NOMO-1 treated with DMSO at 0.1 percent for 48 hours (cell line): ENCODE results near the gene ATP2A2.
"Not testable (repeated sequence)": the region's sequence is repeated elsewhere in the genome, so short reads cannot be mapped to it uniquely, and the experiment has no call there.

Experiments
- DNase-seq: peaks from one replicate; lab custom pipeline; 2025; ENCODE audit not compliant: unreplicated experiment; lab: John Stamatoyannopoulos, UW

The ATP2A2 gene

DNA sequence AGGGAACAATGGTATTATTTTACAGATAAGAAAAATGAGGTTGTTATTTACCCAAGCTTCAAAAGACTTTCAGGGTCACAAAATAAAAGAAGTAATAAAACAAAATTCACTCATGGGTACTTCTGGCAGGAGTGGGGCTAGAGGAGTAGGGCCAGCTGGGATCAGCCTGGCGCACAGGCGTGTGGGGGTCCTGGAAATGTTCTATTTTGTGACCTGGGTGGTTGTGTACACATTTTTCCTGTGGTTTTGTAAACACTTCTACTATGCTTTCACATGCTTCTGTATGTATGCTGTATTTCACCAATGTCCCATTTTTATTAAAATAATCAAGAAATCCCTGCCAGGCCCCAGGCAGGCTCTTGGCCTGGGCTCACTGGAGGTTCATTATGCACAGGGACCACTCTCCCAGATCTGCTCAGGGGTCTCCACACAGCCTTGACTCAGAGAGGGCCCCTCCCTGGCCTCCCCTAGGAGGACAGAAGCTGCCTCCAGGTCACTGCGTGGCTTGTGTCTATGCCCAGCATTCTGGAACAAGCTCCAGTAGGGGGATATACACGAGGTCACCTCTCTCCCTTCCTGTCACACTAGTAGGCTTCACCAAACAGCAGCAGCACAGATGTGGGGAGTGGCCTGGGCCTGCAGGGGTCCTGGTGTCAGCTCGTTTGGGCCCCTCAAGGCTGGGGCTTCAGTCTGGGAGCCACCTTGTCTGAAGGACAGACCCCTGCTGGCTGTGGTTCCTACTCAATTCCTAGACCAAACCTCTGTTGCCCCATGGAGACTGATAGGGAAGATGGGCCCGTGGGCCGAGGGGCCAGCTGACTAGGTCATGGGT, 84.7 kb downstream of the ATP2A2 start:
- no peak for DNase-seq

DNA sequence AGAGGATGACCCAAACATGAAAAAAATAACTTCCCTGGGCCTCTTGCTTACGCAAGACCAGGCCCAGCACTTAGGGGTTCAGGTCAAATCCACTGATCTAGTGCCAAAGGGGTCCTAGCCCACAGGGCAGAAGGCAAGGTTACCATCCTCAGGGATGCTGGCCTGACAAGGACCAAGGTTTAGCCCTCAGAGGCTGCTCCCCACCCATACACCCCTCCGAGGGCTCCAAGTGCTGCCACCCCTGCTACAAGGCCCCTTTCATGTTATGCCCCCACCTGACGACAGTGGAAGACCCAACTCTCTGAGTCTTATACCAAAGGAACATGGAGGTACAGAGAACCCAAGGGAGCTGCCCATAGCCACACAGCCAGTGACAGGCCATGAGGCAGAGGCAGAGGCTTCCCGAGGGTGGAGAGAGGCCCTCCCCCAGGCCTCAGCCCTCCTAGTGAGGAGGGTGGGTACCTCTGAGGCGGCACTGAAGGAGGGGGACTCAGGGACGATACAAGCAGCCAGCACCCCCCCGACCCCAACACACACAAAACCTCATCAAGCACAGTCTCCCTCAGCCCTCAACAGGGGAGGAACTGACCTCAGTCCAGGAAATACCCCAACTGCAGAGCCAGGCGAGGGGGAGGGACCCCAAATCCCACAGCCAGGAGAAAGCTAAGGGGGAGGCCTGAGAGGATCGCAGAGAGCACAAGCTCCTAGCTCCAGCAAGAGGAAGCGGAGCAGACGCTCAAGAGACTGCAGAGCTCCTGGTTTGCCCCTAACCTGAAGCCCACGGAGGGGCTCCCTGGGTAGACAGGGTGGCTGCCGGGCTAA, 85.5 kb downstream of the ATP2A2 start:
- no peak for DNase-seq

DNA sequence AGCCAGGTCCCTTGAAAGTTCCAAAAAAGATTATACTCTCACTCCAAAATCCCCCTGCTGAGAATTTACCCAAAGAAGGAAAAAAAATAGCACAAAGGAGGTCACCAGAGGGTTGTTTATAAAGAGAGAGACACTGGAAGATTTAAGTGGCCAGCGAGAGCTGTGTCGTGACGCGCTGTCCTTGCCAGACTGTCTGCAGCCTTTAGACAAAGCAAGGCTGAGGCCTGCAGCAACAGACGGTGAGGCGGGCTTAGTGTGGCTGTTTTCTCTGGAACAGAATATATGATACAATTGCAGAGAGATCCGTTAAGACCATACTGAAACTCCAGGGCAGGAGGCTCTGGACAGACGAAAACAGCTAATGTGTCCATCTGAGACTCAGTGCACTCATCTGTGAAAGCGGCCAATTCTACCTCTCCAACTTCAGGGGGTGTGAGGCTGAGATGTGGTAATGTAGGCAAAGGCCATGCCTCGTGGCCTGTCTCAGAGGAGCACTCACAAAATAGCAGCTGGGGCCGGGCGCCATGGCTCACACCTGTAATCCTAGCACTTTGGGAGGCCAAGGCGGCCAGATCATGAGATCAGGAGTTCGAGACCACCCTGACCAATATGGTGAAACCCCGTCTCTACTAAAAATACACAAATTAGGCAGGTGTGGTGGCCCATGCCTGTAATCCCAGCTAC, 86.3 kb downstream of the ATP2A2 start:
- no peak for DNase-seq

DNA sequence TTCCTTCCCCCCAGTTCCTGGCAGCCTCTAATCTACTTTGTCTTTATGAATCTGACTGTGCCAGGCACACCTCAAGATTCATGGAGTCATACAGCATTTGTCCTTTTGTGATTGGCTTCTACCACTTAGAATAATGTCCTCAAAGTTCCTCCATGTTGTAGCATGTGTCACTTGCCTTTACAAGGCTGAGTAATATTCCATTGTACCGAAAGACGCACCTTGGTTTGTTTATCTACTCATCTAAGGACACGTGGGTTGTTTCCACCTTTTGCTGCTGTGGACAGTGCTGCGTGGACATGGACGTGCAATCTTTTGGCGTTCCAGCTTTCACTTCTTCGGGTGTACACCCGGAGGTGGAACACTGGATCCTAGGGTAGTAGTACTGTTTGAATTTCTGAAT, 88.9 kb downstream of the ATP2A2 start:
- DNase-seq = no peak

DNA sequence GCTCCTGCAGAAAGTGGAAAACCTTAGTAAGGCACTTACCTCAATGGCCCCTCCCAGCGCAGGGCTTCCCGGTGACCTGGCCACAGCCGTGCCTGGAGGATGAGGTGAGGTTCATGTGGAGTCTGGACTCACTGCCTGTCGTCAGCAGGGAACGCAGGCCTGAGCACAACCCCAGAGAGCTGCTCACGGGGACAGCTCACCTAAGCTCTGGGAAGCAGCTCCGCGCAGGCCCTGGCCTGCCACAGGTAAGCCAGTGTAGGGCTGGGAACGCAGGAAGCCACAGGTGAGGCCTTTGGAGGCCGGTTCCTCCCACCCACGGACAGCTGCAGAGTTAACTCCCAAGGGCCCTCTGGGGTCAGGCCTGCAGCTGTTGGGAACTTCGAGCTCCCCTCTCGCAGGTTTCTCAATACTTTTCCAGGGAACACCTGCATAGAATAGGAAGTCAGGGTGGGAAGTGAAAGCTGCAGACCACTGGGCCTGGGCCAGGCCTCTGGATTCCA, 89.7 kb downstream of the ATP2A2 start:
- no peak for DNase-seq

DNA sequence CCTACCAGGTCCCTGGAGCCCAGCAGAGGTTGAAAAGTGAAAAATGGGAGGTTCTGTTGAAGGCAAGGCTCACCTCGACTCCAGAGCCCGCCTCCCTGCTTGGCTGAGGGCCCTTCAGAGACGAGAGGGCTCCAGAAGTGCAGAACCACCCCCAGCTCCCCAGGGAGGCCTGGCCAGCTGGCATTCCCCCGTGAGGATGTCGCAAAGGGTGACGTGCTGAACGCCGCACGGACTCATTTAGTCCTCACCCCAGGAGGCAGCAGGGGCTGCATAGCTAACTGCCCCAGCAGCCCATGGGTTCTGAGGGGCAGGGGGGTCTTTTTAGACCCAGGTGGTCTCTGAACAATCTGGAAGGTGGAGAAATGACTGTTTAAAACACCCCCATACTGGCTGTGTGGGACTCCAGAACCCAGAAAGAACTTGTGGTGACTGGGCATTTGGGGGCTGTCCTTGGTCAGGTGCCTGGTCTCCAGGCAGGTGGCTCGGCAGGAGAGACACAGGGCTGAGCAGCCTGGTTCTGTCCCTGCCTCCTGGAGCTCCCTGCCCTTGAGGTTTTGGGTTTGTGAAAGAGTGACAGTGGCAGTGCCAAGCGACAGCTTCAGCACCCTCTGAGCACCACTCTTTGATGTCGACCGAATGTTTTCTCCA, 90.5 kb downstream of the ATP2A2 start:
- no peak for DNase-seq

DNA sequence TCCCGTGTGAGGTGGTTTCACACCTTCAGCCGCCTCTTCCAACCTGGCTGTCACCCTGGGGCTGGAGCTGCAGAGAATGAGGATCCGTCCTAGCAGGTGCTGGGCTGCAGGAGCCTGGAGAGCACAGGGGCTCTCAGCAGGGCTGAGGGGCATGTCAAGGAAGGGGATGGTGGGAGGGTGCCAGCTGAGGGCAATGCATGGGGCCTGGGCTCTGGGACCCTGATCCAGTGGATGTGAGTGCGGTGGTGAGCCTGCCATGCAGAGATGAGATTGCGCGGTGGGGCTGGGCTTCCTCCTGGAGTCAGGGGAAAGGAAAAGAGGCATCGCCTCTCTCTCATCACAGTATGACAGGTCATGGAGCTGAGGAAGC, 91.0 kb downstream of the ATP2A2 start:
- no peak for DNase-seq

DNA sequence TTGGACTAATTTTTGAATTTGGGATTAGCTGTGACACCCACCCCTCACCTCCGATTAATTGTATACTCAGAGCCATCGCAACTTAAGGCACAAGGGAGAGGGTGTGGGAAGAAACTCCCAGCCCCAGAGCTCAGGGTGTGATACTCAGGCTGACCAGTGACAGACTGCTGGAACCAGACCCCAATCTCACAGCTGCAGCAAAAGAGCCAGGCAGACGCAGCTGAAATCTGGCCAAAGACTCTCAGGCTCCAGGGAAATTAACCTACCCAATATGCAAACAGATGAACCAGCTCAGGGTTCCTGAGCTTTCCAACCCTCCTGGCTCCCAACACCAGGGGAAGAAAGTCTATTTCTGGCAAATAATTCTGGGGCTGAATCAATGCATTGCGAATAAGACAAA, 92.0 kb downstream of the ATP2A2 start:
- DNase-seq = no peak

DNA sequence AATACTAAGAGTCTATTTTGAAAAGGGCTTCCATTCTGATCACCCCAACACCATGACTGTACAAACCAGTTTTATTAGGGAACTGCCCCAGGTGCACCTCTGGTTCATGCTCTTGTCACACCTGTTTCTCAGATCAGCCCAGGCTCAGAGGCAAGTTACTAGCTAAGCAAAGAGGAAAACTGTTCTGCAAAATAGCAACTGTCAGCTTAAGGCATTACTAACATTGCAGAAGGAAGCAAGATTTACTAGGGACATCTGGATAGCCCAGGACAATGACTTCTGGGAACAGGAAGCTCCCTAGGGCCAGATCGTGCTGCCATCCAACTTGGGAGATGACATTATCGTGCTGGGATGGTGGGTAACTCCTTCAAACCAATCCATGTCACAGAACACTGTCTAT, 92.4 kb downstream of the ATP2A2 start:
- DNase-seq = no peak

DNA sequence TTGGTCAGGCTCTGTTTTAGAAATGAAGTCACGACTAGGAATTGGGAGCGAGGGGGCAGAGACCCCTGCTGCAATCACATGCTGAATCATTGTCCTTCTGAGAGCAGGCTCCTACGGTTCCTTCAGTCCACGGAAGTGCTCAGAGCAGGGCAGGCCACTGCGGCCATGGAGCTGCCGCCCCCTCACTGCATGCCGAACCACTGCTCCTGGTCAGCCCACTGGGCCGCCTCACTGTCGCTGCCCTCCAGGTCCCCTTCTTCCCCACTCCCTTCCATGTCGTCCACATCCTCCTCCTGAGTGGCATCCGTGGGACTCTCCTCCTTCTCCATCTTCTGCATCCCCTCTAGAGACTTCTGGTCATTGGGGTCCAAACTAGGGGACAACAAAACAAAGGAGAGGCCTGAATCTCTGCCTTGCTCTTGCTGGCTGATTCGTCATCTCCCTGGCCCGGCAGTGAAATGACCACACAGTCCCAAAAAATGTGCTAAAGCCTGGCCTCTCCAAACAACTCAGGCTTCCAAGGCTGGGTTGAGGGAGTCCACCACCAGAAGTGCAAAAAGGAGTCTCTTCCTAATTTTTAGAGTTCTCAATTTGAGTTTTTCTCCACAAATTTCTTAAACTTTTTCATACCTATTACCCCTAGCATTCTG, 93.0 kb downstream of the ATP2A2 start:
- DNase-seq = no peak

DNA sequence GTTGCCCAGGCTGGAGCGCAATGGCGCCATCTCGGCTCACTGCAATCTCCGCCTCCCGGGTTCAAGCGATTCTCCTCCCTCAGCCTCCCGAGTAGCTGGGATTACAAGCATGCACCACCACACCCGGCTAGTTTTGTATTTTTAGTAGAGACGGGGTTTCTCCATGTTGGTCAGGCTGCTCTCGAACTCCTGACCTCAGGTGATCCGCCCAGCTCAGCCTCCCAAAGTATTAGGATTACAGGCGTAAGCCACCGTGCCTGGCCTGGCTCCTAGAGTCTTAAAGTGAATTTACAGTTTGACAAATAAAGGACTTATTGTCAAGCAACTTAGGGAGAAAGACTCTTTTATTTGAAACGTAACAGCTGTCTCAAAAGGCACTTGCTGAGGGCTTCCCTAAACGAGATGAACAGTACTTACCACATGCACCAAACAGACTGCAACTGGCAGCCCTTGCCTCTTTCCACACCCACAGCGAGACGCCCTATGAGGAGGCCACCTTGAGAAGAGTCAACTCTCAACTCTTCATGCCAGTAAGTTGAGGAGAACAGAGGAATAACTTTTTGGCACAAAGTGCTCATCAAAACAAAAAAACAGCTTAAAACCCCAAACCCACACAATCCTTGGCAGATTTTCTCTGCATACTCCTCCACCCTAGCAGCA, 97.2 kb downstream of the ATP2A2 start:
- not testable (repeated sequence) for DNase-seq

DNA sequence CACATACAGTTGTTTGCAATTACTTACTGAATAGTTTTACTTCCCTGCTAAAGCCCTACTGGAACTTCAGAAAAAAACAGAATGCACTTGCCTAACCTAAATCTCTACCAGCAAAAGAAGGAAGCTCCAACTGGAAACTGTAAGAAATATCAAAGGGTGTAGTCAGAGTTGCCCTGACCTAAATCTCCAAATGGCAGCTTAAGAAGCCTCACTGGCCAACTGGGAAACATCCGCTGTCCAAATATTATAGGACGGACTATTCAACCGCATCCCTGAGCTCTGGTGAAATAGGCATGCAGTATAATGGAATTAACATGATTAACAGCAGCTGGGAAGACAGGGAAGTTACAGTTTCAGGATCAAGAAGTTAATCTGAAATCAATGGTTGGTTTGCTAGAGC, 98.2 kb downstream of the ATP2A2 start:
- no peak for DNase-seq

DNA sequence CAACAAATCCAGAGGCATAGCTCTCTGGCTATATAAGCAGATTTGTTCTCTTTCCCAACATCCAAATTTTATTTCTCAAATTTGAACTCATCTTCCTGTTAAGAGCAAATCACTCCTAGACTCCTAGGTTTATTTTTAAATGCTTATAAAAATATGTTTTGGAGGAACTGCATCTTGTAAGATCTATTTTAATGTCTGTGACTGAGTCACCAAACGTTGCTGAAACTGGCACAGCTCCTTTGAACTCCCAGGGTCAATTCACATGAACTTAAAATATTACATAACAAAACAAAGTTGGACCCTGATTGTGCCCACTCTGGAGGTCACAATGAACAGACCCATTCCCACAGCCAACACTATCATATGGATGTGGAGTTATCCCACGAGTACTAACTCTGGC, 98.6 kb downstream of the ATP2A2 start:
- DNase-seq = no peak

DNA sequence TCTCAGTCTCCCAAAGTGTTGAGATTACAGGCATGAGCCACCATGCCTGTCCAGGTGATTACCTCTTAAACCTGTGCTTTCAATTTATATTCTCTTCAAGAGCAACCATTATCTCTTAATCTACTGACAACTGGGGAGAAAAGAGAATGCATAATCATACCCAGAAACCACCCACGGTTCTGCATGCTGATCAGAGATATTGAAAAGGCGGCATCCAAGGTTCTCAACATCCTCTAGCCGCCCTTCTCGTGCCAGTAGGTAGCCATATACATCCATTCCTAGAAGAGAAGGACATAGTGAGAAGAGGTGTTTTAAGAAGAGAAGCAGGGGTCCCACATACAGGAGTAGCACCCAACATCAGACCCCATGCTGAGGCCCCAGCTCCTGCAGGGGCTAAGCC, 101.6 kb downstream of the ATP2A2 start:
- no peak for DNase-seq
